Measurements from ENCODE around the gene PFAS.

DNA sequence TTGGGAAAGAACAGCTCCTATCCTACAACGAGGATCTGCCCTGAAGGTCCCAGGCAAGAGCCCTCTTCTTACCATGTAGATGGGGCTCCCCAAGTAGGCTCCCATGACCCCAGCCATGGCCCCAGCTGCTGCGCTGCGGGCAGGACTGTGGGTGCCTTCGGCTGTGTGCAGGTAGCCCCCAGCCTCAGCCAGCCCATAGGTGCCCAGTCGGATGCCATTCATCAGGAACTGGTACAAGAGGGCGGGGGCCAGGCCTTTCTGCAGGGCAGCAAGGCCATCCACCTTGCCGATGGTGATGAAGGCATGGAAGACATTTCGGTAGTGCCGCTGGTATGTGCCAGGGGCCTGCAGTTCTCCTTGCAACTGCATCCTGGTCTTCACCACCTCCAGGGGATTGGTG is 45.3 kb downstream of the PFAS start:
- no peak for TF ChIP-seq EZH2phosphoT487 (IDR thresholded peaks at IDR 0.05; ENCODE audit: insufficient read depth, low read depth)
- no peak for TF ChIP-seq EZH2 (IDR thresholded peaks at IDR 0.05; ENCODE audit: insufficient read depth, poor library complexity, severe bottlenecking)

Data from GM23248 (cell line).